ENCODE data around the gene NHEJ1. TPM values are rescaled to one million over a fixed set of nuclear protein-coding genes. Genes with fewer than 3 reads are reported as not detected.

The NHEJ1 gene
- total RNA-seq, 5 donors from 2014 or later (not counting 1 experiment from before 2014, with no cell fraction given), result 17.3 to 21.1 (median 18.2) TPM

DNA sequence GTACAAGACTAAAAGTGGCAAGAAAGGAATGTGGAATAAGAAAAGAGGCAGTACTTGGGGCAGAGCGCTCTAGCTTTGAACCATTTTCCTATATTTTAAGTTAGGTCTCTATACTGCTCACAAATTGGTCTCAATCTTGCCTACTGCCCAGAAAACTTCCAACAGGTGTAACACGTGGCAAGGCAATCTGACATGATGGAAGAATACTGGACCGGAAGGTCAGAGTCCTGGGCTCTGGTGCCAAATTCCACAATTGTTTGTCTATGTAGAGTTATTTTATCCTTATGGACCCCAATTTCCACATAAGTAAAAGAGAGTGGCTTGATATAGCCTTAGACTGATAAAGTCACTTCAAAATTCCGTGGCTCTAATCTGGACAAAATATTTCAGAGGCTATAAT, 28.9 kb downstream of the NHEJ1 start:
- no peaks in the 10 kb centered on the region for H3K9me3 ChIP-seq
- H3K27ac Mint-ChIP-seq, result no peak overlapping the region

GRCh38 chr2:219131327-219131726, 29.3 kb downstream of the NHEJ1 start:
- POLR2A ChIA-PET, result no interaction called here
- Histone ChIP-seq H3K27ac (ENCODE audit: low read length) (no peak overlapping the region), H3K4me3 (ENCODE audit: control insufficient read depth in 1 of 2, extremely low read depth in 1 of 2, low read length in 1 of 2) (no peak overlapping the region), H3K36me3 (ENCODE audit: control insufficient read depth in 2 of 2, extremely low read depth in 1 of 2, insufficient read depth in 1 of 2, low read length in 1 of 2) (no peaks in the 10 kb centered on the region), H3K9me3 (no peaks in the 10 kb centered on the region), H3K4me1 (ENCODE audit: control insufficient read depth in 1 of 2, extremely low read depth in 1 of 2, insufficient read depth in 2 of 2, low read length in 2 of 2) (no peaks in the 10 kb centered on the region), H3K27me3 (replicated peaks in 1 of 2; ENCODE audit: control insufficient read depth in 2 of 2, extremely low read depth in 1 of 2, insufficient read depth in 2 of 2, low read length in 1 of 2) (no peaks in the 10 kb centered on the region)
- WGBS (ENCODE audit: insufficient coverage), result 100% methylated on average over 1 of the region's 3 CpGs
- no peak overlapping the region for H3K4me3 Mint-ChIP-seq
- CTCF ChIA-PET, result interaction anchor here (0.5 to 0.6 kb wide), 3 partner anchors 24 to 128 kb away, joined by 3 to 7 read pairs (median 4); no protein-coding TSS in a partner anchor
- DNase-seq, result no peak
- no peak overlapping the region for H3K27ac Mint-ChIP-seq
- no peak for ATAC-seq (replicated peaks in 1 of 4)
- H3K27me3 Mint-ChIP-seq, result no peaks in the 10 kb centered on the region
- peaks cover 3 to 7% (median 6%) of the 10 kb centered on the region in 3 donors for H3K4me1 Mint-ChIP-seq
- H3K9me3 Mint-ChIP-seq, result no peaks in the 10 kb centered on the region
- H3K36me3 Mint-ChIP-seq, result peaks cover 31% of the 10 kb centered on the region

More for the DNA sequence above, 28.9 kb downstream of the NHEJ1 start:
- H3K36me3 Mint-ChIP-seq, result peaks cover 26% of the 10 kb centered on the region
- no peaks in the 10 kb centered on the region for H3K9me3 Mint-ChIP-seq
- Histone ChIP-seq H3K4me1 (ENCODE audit: control insufficient read depth in 1 of 2, extremely low read depth in 1 of 2, insufficient read depth in 2 of 2, low read length in 2 of 2) (no peaks in the 10 kb centered on the region), H3K27me3 (replicated peaks in 1 of 2; ENCODE audit: control insufficient read depth in 2 of 2, extremely low read depth in 1 of 2, insufficient read depth in 2 of 2, low read length in 1 of 2) (no peaks in the 10 kb centered on the region), H3K36me3 (ENCODE audit: control insufficient read depth in 2 of 2, extremely low read depth in 1 of 2, insufficient read depth in 1 of 2, low read length in 1 of 2) (no peaks in the 10 kb centered on the region), H3K27ac (ENCODE audit: low read length) (no peak overlapping the region), H3K4me3 (ENCODE audit: control insufficient read depth in 1 of 2, extremely low read depth in 1 of 2, low read length in 1 of 2) (no peak overlapping the region)
- no peak for ATAC-seq (replicated peaks in 1 of 4)
- H3K4me3 Mint-ChIP-seq, result no peak overlapping the region
- WGBS (ENCODE audit: insufficient coverage), result 100% methylated on average over 1 of the region's 4 CpGs
- peaks cover 3 to 6% (median 3%) of the 10 kb centered on the region in 3 donors for H3K4me1 Mint-ChIP-seq
- no peaks in the 10 kb centered on the region for H3K27me3 Mint-ChIP-seq
- ChIA-PET POLR2A (no interaction called here), CTCF (interaction anchor here (0.5 to 1.0 kb wide), 3 partner anchors 12 to 104 kb away, joined by 3 to 4 read pairs (median 3); no protein-coding TSS in a partner anchor)
- DNase-seq, result no peak

GRCh38 chr2:219129589-219129988, 31.0 kb downstream of the NHEJ1 start:
- H3K36me3 Mint-ChIP-seq, result peaks cover 35% of the 10 kb centered on the region
- Histone ChIP-seq H3K36me3 (ENCODE audit: control insufficient read depth in 2 of 2, extremely low read depth in 1 of 2, insufficient read depth in 1 of 2, low read length in 1 of 2) (no peaks in the 10 kb centered on the region), H3K27me3 (replicated peaks in 1 of 2; ENCODE audit: control insufficient read depth in 2 of 2, extremely low read depth in 1 of 2, insufficient read depth in 2 of 2, low read length in 1 of 2) (no peaks in the 10 kb centered on the region), H3K4me1 (ENCODE audit: control insufficient read depth in 1 of 2, extremely low read depth in 1 of 2, insufficient read depth in 2 of 2, low read length in 2 of 2) (peaks cover 0 to 11% of the 10 kb centered on the region in 2 experiments), H3K27ac (ENCODE audit: low read length) (no peak overlapping the region), H3K4me3 (ENCODE audit: control insufficient read depth in 1 of 2, extremely low read depth in 1 of 2, low read length in 1 of 2) (no peak overlapping the region), H3K9me3 (no peaks in the 10 kb centered on the region)
- H3K27ac Mint-ChIP-seq, result no peak overlapping the region
- ChIA-PET POLR2A (no interaction called here), CTCF (interaction anchor here in 1 of 2 donors (0.5 to 1.0 kb wide), 4 partner anchors 9 to 1114 kb away, joined by 3 to 6 read pairs (median 4); no protein-coding TSS in a partner anchor)
- no peaks in the 10 kb centered on the region for H3K27me3 Mint-ChIP-seq
- no peak for ATAC-seq (replicated peaks in 1 of 4)
- H3K4me3 Mint-ChIP-seq, result no peak overlapping the region
- H3K9me3 Mint-ChIP-seq, result no peaks in the 10 kb centered on the region
- peaks cover 16 to 22% (median 17%) of the 10 kb centered on the region in 3 donors for H3K4me1 Mint-ChIP-seq
- DNase-seq, result no peak
- 100% methylated on average over 10 of the region's 16 CpGs for WGBS (ENCODE audit: insufficient coverage)

- Histone ChIP-seq H3K36me3 (ENCODE audit: control insufficient read depth in 2 of 2, extremely low read depth in 1 of 2, insufficient read depth in 1 of 2, low read length in 1 of 2) (no peaks in the 10 kb centered on the region), H3K4me1 (ENCODE audit: control insufficient read depth in 1 of 2, extremely low read depth in 1 of 2, insufficient read depth in 2 of 2, low read length in 2 of 2) (peaks cover 0 to 22% of the 10 kb centered on the region in 2 experiments), H3K4me3 (ENCODE audit: control insufficient read depth in 1 of 2, extremely low read depth in 1 of 2, low read length in 1 of 2) (no peak overlapping the region), H3K27ac (ENCODE audit: low read length) (no peak overlapping the region), H3K27me3 (replicated peaks in 1 of 2; ENCODE audit: control insufficient read depth in 2 of 2, extremely low read depth in 1 of 2, insufficient read depth in 2 of 2, low read length in 1 of 2) (no peaks in the 10 kb centered on the region), H3K9me3 (no peaks in the 10 kb centered on the region)
- H3K4me1 Mint-ChIP-seq, result peaks cover 26 to 29% (median 28%) of the 10 kb centered on the region in 3 donors
- ChIA-PET POLR2A (no interaction called here), CTCF (interaction anchor here in 1 of 2 donors (0.6 to 1.2 kb wide), 2 partner anchors 24 to 99 kb away, joined by 3 to 5 read pairs; no protein-coding TSS in a partner anchor)
- no peaks in the 10 kb centered on the region for H3K9me3 Mint-ChIP-seq
- H3K27me3 Mint-ChIP-seq, result no peaks in the 10 kb centered on the region
- DNase-seq (no peak), ATAC-seq (replicated peaks in 1 of 4) (no peak)
- no peak overlapping the region for H3K4me3 Mint-ChIP-seq
- H3K36me3 Mint-ChIP-seq, result peaks cover 26% of the 10 kb centered on the region
- H3K27ac Mint-ChIP-seq, result no peak overlapping the region
- WGBS (ENCODE audit: insufficient coverage), result 88% methylated on average over 6 of the region's 7 CpGs
These were observed 32.2 kb downstream of the NHEJ1 start for GRCh38 chr2:219128396-219128795.

- Mint-ChIP-seq H3K36me3 (peaks cover 20% of the 10 kb centered on the region), H3K4me3 (no peak overlapping the region), H3K9me3 (no peaks in the 10 kb centered on the region), H3K4me1 (peaks cover 29 to 30% (median 29%) of the 10 kb centered on the region in 3 donors), H3K27me3 (no peaks in the 10 kb centered on the region), H3K27ac (no peak overlapping the region)
- H3K27me3 ChIP-seq (replicated peaks in 1 of 2; ENCODE audit: control insufficient read depth in 2 of 2, extremely low read depth in 1 of 2, insufficient read depth in 2 of 2, low read length in 1 of 2), result no peaks in the 10 kb centered on the region
- H3K4me3 ChIP-seq (ENCODE audit: control insufficient read depth in 1 of 2, extremely low read depth in 1 of 2, low read length in 1 of 2), result no peak overlapping the region
- DNase-seq (no peak), ATAC-seq (replicated peaks in 1 of 4) (no peak)
- CTCF ChIA-PET, result no interaction called here
- POLR2A ChIA-PET, result no interaction called here
- peaks cover 0 to 22% of the 10 kb centered on the region in 2 experiments for H3K4me1 ChIP-seq (ENCODE audit: control insufficient read depth in 1 of 2, extremely low read depth in 1 of 2, insufficient read depth in 2 of 2, low read length in 2 of 2)
- WGBS (ENCODE audit: insufficient coverage), result 76% methylated on average over 2 of the region's 2 CpGs
- H3K36me3 ChIP-seq (ENCODE audit: control insufficient read depth in 2 of 2, extremely low read depth in 1 of 2, insufficient read depth in 1 of 2, low read length in 1 of 2), result no peaks in the 10 kb centered on the region
- H3K27ac ChIP-seq (ENCODE audit: low read length), result no peak overlapping the region
- no peaks in the 10 kb centered on the region for H3K9me3 ChIP-seq
These were observed 33.5 kb downstream of the NHEJ1 start for GRCh38 chr2:219127037-219127635.

GRCh38 chr2:219126555-219126954, 34.1 kb downstream of the NHEJ1 start:
- ChIA-PET CTCF (no interaction called here), POLR2A (no interaction called here)
- H3K27me3 ChIP-seq (replicated peaks in 1 of 2; ENCODE audit: control insufficient read depth in 2 of 2, extremely low read depth in 1 of 2, insufficient read depth in 2 of 2, low read length in 1 of 2), result no peaks in the 10 kb centered on the region
- H3K9me3 ChIP-seq, result no peaks in the 10 kb centered on the region
- Mint-ChIP-seq H3K27me3 (no peaks in the 10 kb centered on the region), H3K4me3 (no peak overlapping the region), H3K27ac (no peak overlapping the region), H3K36me3 (peaks cover 20% of the 10 kb centered on the region), H3K4me1 (peaks cover 29 to 30% (median 29%) of the 10 kb centered on the region in 3 donors), H3K9me3 (no peaks in the 10 kb centered on the region)
- no peaks in the 10 kb centered on the region for H3K36me3 ChIP-seq (ENCODE audit: control insufficient read depth in 2 of 2, extremely low read depth in 1 of 2, insufficient read depth in 1 of 2, low read length in 1 of 2)
- H3K27ac ChIP-seq (ENCODE audit: low read length), result no peak overlapping the region
- H3K4me1 ChIP-seq (ENCODE audit: control insufficient read depth in 1 of 2, extremely low read depth in 1 of 2, insufficient read depth in 2 of 2, low read length in 2 of 2), result peaks cover 0 to 22% of the 10 kb centered on the region in 2 experiments
- DNase-seq (no peak), ATAC-seq (replicated peaks in 1 of 4) (no peak)
- no peak overlapping the region for H3K4me3 ChIP-seq (ENCODE audit: control insufficient read depth in 1 of 2, extremely low read depth in 1 of 2, low read length in 1 of 2)
- 90% methylated on average over 2 of the region's 3 CpGs for WGBS (ENCODE audit: insufficient coverage)
